ENCODE measurements around the gene MAX. TPM values are rescaled to one million over a fixed set of nuclear protein-coding genes. Genes with fewer than 3 reads are reported as not detected.

MAX gene
- total and polyA plus RNA-seq, 9 of the 15 experiments (the other 6 are each of a cell fraction or from before 2014, with no cell fraction given), result 15.4 to 96.5 (median 51.6) TPM

DNA sequence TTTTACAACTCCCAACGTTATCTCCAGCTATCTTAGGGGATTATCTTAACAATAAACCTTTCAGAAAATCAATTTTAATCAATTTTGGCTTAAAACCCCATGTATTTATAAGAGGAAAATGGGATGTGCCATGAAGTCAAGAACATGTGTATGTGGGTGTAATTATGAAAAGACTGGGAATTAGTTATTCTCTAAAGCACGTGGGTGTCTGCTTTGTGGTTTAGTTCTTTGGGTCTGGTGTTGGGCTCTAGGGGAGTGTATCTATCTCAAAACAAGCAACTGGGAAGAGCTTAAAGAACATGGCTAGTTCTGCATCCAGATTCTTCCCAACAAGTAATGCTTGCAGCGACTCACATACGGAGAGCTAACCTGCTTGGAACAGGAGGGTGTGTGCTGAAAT, 40.1 kb upstream of the MAX start (continued):
- no peak for TF ChIP-seq ZBTB40 (IDR thresholded peaks at IDR 0.05)
- TF ChIP-seq ZBTB40 (CRISPR knock-in tag; IDR thresholded peaks at IDR 0.05), result no peak
- no peak for TF ChIP-seq PHTF2 (CRISPR knock-in tag; IDR thresholded peaks at IDR 0.05)
- TF ChIP-seq E2F5 (CRISPR knock-in tag; IDR thresholded peaks at IDR 0.05), result no peak
- no peak for TF ChIP-seq HDAC6 (IDR thresholded peaks at IDR 0.05; ENCODE audit: low read depth, low read length)
- no peak for TF ChIP-seq SRF (CRISPR knock-in tag; IDR thresholded peaks at IDR 0.05)
- TF ChIP-seq SRSF9 (IDR thresholded peaks at IDR 0.05; ENCODE audit: borderline replicate concordance, low read depth, low read length), result no peak
- no peak for TF ChIP-seq TARDBP (IDR thresholded peaks at IDR 0.05)

All from K562 (cell line).